IMR-90 (cell line): ENCODE data around the gene ARHGEF17.
"Not testable (repeated sequence)": the region's sequence is repeated elsewhere in the genome, so short reads cannot be mapped to it uniquely, and the experiment has no call there.

Source experiments
- CTCF ChIP-seq: conservative IDR thresholded peaks from 2 replicates; pipeline ENCODE4 v1.5.1; 2012; ENCODE audit warnings: mild to moderate bottlenecking, low read depth, low read length, improper control_type of control experiment
- MAZ ChIP-seq: IDR thresholded peaks from 2 replicates; pipeline ENCODE4 v1.6.1; 2012; ENCODE audit warnings: low read depth, mild to moderate bottlenecking, low read length, improper control_type of control experiment, moderate library complexity, borderline replicate concordance
- TF ChIP-seq, protein P1 (sequence below): fragments of 150-350 bp; IDR thresholded peaks from 2 replicates; pipeline ENCODE4 v1.6.1; 2016; ENCODE audit warnings: low read depth, mild to moderate bottlenecking, low read length, moderate library complexity, borderline replicate concordance

GRCh38 chr11:73274191-73274590, 33.9 kb upstream of the ARHGEF17 start:
- not testable (repeated sequence) for TF ChIP-seq CTCF, MAZ
- TF ChIP-seq, protein P1, sequence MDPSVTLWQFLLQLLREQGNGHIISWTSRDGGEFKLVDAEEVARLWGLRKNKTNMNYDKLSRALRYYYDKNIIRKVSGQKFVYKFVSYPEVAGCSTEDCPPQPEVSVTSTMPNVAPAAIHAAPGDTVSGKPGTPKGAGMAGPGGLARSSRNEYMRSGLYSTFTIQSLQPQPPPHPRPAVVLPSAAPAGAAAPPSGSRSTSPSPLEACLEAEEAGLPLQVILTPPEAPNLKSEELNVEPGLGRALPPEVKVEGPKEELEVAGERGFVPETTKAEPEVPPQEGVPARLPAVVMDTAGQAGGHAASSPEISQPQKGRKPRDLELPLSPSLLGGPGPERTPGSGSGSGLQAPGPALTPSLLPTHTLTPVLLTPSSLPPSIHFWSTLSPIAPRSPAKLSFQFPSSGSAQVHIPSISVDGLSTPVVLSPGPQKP, result not testable (repeated sequence)
